GM12865 (cell line): ENCODE measurements around the gene TRIM42.

Experiments
- DNase-seq: peaks from one replicate; pipeline ENCODE4 v3.0.0; 2010; ENCODE audit warnings: low read depth
- H3K4me3 ChIP-seq: 2 replicates; pipeline ENCODE4 v1.5.1; 2011; ENCODE audit warnings: mild to moderate bottlenecking, low read depth, low read length, control low read depth
- CTCF ChIP-seq: IDR thresholded peaks from 2 replicates; pipeline ENCODE4 v1.5.1; 2011; ENCODE audit warnings: low read length, control low read depth, low read depth, inconsistent platforms; ENCODE audit not compliant: insufficient read depth; ENCODE audit errors: missing control alignments

TRIM42 gene

GRCh38 chr3:140731440-140732119, 53.7 kb downstream of the TRIM42 start:
- peak; percentile 46 for DNase-seq
- no peak for TF ChIP-seq CTCF

GRCh38 chr3:140733623-140734022, 55.8 kb downstream of the TRIM42 start:
- H3K4me3 ChIP-seq, result no peak overlapping the region
- DNase-seq, result no peak
- TF ChIP-seq CTCF, result no peak

More at GRCh38 chr3:140731440-140732119, 53.7 kb downstream of the TRIM42 start:
- no peak overlapping the region for H3K4me3 ChIP-seq

GRCh38 chr3:140736863-140737460, 59.1 kb downstream of the TRIM42 start:
- DNase-seq, result peak; percentile 27
- no peak overlapping the region for H3K4me3 ChIP-seq
- peak; percentile 37 for TF ChIP-seq CTCF

- DNase-seq, result no peak
- no peak overlapping the region for H3K4me3 ChIP-seq
- no peak for TF ChIP-seq CTCF
Measured at GRCh38 chr3:140742116-140742515, 64.3 kb downstream of the TRIM42 start.

- no peak for TF ChIP-seq CTCF
- H3K4me3 ChIP-seq, result no peak overlapping the region
- DNase-seq, result no peak
Measured at GRCh38 chr3:140748171-140748570, 70.3 kb downstream of the TRIM42 start.

- TF ChIP-seq CTCF, result no peak
- no peak for DNase-seq
Measured at GRCh38 chr3:140748903-140749302, 71.0 kb downstream of the TRIM42 start.

More at GRCh38 chr3:140748903-140749302, 71.0 kb downstream of the TRIM42 start:
- H3K4me3 ChIP-seq, result no peak overlapping the region
